Hematopoietic multipotent progenitor cell (in vitro differentiated cells): Measurements from ENCODE around the gene KRTAP1-1. TPM values are rescaled to one million over a fixed set of nuclear protein-coding genes. Genes with fewer than 3 reads are reported as not detected.
"Not testable (repeated sequence)": the region's sequence is repeated elsewhere in the genome, so short reads cannot be mapped to it uniquely, and the experiment has no call there.

ENCODE experiments used
- DNase-seq, 3 donors: peaks; one replicate each; pipeline ENCODE4 v3.0.0-alpha.2; 2011 to 2015; ENCODE audit warnings: low read depth in 2 of 3, low spot score in 2 of 3
- total RNA-seq: library from RNA; depleted of rRNA; stranded (reverse); fragments of >200 nt; gene quantifications from one replicate; pipeline ENCODE4 v1.2.3, GENCODE V29; 2012

The KRTAP1-1 gene
- total RNA-seq, 1 donor: not detected

- DNase-seq: no peak
Observed at GRCh38 chr17:41057547-41057946, 16.3 kb upstream of the KRTAP1-1 start.

- DNase-seq: not testable (repeated sequence)
Observed at GRCh38 chr17:41055130-41055529, 13.9 kb upstream of the KRTAP1-1 start, which contains the start of gene KRTAP2-2. Gene KRTAP2-2, minus strand, starts transcription at chr17:41055230. Its CDS starts 19 bp downstream, at chr17:41055211.

DNA sequence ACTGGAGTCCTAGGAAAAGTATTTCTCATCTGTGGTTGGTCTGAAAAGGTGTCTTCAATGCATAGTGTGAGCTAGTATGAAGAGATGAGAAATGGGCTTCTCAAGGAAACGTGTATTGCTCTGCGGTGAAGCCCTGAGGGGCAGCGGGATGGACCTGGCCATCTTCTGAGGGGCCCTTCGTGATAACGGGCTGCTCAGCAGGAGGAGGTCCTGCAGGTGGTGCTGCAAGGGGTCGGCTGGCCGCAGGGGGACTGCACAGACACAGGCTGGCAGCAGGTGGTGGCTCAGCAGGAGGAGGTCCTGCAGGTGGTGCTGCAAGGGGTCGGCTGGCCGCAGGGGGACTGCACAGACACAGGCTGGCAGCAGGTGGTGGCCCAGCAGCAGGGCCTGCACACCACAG lies 13.3 kb upstream of the KRTAP1-1 start:
- DNase-seq: not testable (repeated sequence)

GRCh38 chr17:41054025-41054424 lies 12.8 kb upstream of the KRTAP1-1 start:
- DNase-seq: no peak

- DNase-seq: no peak
Observed at GRCh38 chr17:41052566-41052965, 11.3 kb upstream of the KRTAP1-1 start.

- no peak for DNase-seq
Observed at GRCh38 chr17:41049110-41049509, 7.9 kb upstream of the KRTAP1-1 start.

DNA sequence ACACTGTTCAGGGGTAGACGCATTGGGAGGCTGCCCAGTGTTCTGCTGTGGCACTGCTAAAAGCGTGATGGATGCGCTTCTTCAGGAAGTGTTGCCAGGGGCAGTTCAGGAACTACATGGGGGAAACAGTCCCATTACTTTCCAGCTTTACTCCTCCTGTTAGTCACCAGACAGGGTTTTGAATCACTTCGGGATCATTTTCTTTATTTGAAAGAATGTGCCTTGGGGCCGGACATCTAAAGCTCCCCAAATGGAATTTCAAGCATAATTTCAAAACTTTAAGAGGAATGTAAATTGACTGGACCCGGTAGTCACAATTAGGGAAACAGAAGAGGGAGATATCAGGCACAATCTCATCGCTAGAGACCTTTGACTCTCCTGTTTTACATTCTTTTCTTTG lies 7.2 kb upstream of the KRTAP1-1 start:
- DNase-seq: no peak

- not testable (repeated sequence) for DNase-seq
Observed at GRCh38 chr17:41046735-41047465, 5.7 kb upstream of the KRTAP1-1 start, which contains the start of gene KRTAP2-1. Gene KRTAP2-1, minus strand, starts transcription at chr17:41047316. Its CDS starts 49 bp downstream, at chr17:41047267.

- DNase-seq: no peak
Observed at GRCh38 chr17:41042953-41043352, 1.7 kb upstream of the KRTAP1-1 start.

DNA sequence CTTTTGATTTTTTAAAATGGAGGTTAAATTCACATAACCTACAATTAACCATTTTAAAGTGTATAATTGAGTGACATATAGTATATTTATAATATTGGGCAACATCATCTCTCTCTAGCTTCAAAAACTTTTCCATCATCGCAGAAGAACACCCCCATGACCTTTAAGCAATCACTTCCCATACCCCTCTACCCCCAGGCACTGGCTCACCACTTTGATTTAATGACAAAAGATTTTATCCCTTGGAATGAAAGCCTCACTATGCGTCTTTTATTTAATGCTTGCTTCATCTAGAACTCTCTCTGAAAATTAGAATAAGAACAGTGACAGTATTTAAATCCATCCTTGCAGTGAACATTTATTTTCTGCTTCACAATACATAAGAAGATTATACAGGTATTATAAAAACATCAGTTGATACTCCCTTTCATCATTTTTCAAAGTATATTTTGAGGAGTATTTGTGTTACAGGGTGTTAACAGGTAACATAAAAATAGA lies 3.3 kb downstream of the KRTAP1-1 start:
- DNase-seq: no peak

DNA sequence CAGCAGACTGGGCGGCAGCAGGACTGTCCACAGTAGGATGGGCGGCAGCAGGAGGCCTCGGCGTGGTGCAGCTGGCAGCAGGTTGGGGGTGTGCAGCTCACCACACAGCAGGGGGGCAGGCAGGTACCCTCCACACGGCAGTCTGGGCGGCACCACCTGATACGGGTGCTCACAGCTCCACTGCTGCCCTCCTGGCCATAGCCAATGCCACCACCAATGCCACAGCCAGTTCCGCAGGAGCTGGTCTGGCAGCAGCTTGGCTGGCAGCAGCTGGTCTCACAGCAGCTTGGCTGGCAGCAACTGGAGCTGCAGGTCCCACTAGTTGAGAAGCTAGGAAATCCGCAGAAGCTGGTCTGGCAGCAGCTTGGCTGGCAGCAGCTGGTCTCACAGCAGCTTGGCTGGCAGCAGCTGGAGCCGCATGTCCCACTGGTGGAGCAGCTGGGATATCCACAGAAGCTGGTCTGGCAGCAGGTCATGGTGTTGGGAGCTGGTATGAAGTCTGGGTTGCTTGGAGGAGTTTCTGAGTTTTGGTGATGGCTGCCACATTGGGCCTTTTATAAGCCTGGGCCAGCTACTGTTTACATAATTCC lies 6.8 kb downstream of the KRTAP1-1 start, which contains the start of gene KRTAP1-3:
Gene KRTAP1-3 (minus strand): TSS at position 529 of the 590 bp plus-strand sequence. CDS start 53 bp downstream, at position 476.
- DNase-seq: not testable (repeated sequence)

DNA sequence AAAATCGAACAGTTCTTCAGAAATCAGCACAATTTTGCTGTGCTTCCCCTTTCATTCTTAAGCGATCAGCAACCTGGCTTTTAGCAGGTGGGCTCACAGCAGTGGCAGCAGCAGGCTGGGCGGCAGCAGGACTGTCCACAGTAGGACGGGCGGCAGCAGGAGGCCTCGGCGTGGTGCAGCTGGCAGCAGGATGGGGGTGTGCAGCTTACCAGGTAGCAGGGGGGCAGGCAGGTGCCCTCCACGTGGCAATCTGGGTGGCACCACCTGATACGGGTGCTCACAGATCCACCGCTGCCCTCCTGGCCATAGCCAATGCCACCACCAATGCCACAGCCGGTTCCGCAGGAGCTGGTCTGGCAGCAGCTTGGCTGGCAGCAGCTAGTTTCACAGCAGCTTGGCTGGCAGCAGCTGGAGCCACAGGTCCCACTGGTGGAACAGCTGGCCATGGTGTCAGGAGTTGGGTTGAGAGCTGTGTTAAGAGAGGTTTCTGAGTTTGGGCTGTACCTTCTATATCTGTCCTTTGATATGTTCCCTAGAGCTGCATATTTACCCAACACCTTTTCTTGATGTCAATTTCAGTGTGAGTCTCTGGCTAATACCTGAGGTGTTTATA lies 11.5 kb downstream of the KRTAP1-1 start, which contains the start of gene KRTAP1-4:
Gene KRTAP1-4 (minus strand): TSS at position 563 of the 613 bp plus-strand sequence. CDS start 117 bp downstream, at position 446.
- no peak for DNase-seq

GRCh38 chr17:41026715-41027471 lies 14.4 kb downstream of the KRTAP1-1 start, which contains the start of gene KRTAP1-5:
Gene KRTAP1-5, minus strand, starts transcription at chr17:41027208. Its CDS starts 53 bp downstream, at chr17:41027155.
- DNase-seq: no peak

- DNase-seq: no peak
Observed at GRCh38 chr17:41024697-41025096, 16.6 kb downstream of the KRTAP1-1 start.

DNA sequence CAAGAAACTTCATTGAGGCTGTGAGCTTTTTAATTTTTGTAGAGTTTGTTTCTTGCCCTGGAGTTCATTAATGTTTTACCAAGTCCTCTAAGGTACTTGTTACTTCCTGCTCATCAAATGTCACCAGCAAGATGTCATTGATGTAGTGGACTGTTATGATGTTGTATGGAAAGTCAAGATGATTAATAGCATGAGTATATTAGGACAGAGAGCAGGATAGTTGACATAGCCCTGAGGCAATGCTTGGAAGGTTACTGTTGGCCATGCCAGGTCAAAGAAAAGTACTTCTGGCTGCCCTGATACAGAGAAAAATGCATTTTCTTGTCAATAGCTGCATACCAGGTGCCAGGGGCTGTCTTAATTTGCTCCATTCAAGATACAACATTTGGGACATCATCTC lies 20.9 kb downstream of the KRTAP1-1 start:
- no peak for DNase-seq

GRCh38 chr17:41019415-41019814 lies 21.8 kb downstream of the KRTAP1-1 start:
- DNase-seq: no peak

GRCh38 chr17:41018541-41018940 lies 22.7 kb downstream of the KRTAP1-1 start:
- peak in 2 of 3 donors; percentile 3 to 44 for DNase-seq

DNA sequence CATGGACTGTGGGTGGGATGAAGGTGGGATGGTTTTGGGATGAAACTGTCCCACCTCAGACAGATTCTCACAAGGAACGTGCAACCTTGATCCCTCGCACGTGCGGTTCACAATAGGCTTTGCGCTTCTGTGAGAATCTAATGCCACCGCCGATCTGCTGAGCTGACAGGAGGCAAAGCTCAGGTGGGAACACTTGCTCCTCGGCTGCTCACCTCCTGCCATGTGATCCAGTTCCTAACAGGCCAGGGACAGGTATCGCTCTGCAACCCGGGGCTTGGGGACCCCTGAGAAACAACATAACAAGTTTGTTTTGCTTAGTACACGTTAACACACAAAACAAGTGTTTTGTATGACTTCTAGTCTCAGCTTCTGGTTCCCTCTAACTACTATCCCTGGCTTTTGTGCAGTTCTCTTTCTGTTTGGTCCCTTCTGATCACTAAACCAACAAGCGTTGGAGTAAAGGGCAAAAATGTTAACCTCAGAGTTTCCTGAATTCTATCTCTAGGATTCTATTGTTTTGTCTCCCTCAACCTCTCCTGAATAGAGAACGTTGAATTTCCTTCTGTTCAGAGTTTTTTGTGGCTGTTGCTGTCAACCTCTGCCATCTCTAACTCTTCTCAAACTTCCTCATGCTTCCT lies 24.6 kb downstream of the KRTAP1-1 start:
- DNase-seq: no peak

GRCh38 chr17:41015454-41015853 lies 25.8 kb downstream of the KRTAP1-1 start:
- no peak for DNase-seq

- no peak for DNase-seq
Observed at GRCh38 chr17:41013606-41014005, 27.6 kb downstream of the KRTAP1-1 start.
